ENCODE results near the gene FN1. TPM values are rescaled to one million over a fixed set of nuclear protein-coding genes. Genes with fewer than 3 reads are reported as not detected.
A peak's percentile ranks its signal among the peaks of the same experiment; 100 is the strongest.
"Not testable (repeated sequence)": the region's sequence is repeated elsewhere in the genome, so short reads cannot be mapped to it uniquely, and the experiment has no call there.

Gene FN1
- total RNA-seq, 1 experiment from 2014 or later, result 39.4 TPM

DNA sequence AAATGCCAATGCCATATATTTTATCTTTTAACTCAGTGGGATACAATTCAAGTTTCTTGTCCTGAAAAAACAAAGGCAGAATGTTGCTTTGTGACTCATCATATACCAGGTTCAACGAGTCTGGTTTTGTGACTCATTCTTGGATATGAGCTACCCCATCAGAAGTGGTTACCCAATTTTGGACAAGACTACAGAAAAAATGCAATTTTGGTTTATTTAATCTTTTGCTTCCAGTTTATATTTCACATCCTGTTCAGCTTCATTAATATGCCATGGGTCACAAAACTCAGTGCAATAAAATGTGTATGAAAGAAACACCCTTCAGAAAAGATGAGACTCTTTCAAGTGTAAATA lies 25.0 kb downstream of the FN1 start:
- no peaks in the 10 kb centered on the region for H3K27me3 ChIP-seq (ENCODE audit: insufficient read depth, low read depth)
- ChIA-PET POLR2A (ENCODE audit: unreplicated experiment) (interaction anchor here (0.6 to 0.8 kb wide), 3 partner anchors 20 to 292 kb away, joined by 3 to 19 read pairs (median 3); no protein-coding TSS in a partner anchor), CTCF (interaction anchor here (0.6 to 0.7 kb wide), 4 partner anchors 14 to 917 kb away, joined by 3 to 5 read pairs (median 4); no protein-coding TSS in a partner anchor)
- peaks cover 38% of the 10 kb centered on the region for H3K4me1 ChIP-seq (replicated peaks; ENCODE audit: insufficient read depth)
- TF ChIP-seq, protein P1, sequence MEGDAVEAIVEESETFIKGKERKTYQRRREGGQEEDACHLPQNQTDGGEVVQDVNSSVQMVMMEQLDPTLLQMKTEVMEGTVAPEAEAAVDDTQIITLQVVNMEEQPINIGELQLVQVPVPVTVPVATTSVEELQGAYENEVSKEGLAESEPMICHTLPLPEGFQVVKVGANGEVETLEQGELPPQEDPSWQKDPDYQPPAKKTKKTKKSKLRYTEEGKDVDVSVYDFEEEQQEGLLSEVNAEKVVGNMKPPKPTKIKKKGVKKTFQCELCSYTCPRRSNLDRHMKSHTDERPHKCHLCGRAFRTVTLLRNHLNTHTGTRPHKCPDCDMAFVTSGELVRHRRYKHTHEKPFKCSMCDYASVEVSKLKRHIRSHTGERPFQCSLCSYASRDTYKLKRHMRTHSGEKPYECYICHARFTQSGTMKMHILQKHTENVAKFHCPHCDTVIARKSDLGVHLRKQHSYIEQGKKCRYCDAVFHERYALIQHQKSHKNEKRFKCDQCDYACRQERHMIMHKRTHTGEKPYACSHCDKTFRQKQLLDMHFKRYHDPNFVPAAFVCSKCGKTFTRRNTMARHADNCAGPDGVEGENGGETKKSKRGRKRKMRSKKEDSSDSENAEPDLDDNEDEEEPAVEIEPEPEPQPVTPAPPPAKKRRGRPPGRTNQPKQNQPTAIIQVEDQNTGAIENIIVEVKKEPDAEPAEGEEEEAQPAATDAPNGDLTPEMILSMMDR (conservative IDR thresholded peaks at IDR 0.05), result no peak
- TF ChIP-seq EZH2 (IDR thresholded peaks at IDR 0.05; ENCODE audit: low read depth), result no peak
- intact Hi-C loops (cut with micrococcal nuclease; ENCODE audit: unreplicated experiment), result loop anchor here (2.0 to 5.0 kb wide), 2 partner anchors 24 to 99 kb away; partner anchors contain the start of gene ATIC
- DNase-seq, result peak; percentile 27 to 98
- no peaks in the 10 kb centered on the region for H4K20me1 ChIP-seq (ENCODE audit: insufficient read depth)
- no peaks in the 10 kb centered on the region for H3K36me3 ChIP-seq (ENCODE audit: low read depth)
- peak overlapping the region; percentile 36 for H3K4me2 ChIP-seq
- H2AFZ ChIP-seq, result no peak overlapping the region
- H3K9me3 ChIP-seq (ENCODE audit: insufficient read depth, low read depth), result no peaks in the 10 kb centered on the region; the same call in 1 of the 2 replicates
- peaks cover 24% of the 10 kb centered on the region for H3F3A ChIP-seq (ENCODE audit: insufficient read depth, low read depth)
- no peaks in the 10 kb centered on the region for H3K79me2 ChIP-seq (ENCODE audit: low read depth)
- H3K9me2 ChIP-seq (ENCODE audit: insufficient read depth), result no peaks in the 10 kb centered on the region
- BruUV-seq (replicated peaks), result no TSS peak
- peak overlapping the region; percentile 2; the same call in 1 of the 2 replicates for H3K4me3 ChIP-seq
- peak overlapping the region; percentile 82 for H3K27ac ChIP-seq

DNA sequence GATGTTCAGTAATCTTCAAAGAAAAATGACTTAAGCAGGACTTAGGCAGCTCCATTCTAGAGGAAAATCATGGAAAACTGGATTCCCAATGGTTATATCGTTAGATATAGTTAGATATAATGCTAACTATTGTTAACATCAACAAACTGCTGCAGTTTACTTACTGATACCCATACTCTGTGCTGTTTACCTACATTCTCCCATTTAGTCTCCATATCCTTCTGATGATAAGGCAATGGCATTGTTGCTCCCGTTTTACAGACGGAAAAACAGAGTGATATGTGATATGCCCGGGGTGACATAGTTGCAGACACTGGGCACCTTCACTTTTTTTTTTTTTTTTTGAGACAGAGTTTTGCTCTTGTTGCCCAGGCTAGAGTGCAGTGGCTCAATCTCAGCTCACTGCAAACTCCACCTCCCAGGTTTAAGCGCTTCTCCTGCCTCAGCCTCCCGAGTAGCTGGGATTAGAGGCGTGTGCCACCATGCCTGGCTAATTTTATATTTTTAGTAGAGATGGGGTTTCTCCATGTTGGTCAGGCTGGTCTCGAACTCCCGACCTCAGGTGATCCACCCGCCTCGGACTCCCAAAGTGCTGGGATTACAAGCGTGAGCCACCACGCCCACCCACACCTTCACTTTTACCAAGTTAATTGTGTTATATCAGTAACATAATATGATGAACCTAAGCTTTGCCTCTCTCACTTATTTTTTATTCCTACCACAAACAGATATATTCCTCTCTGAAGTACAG lies 25.5 kb downstream of the FN1 start:
- H3K79me2 ChIP-seq (ENCODE audit: low read depth); BruUV-seq (replicated peaks); H3K9me3 ChIP-seq (ENCODE audit: insufficient read depth, low read depth); H3K36me3 ChIP-seq (ENCODE audit: low read depth); H3K9me2 ChIP-seq (ENCODE audit: insufficient read depth); H3K27me3 ChIP-seq (ENCODE audit: insufficient read depth, low read depth); H3K4me3 ChIP-seq; H2AFZ ChIP-seq; H4K20me1 ChIP-seq (ENCODE audit: insufficient read depth): not testable (repeated sequence)
- Histone ChIP-seq H3K27ac (peak overlapping the region; percentile 82), H3F3A (ENCODE audit: insufficient read depth, low read depth) (peaks cover 24% of the 10 kb centered on the region), H3K4me2 (peak overlapping the region; percentile 36), H3K4me1 (replicated peaks; ENCODE audit: insufficient read depth) (peaks cover 36% of the 10 kb centered on the region)
- intact Hi-C loops (cut with micrococcal nuclease; ENCODE audit: unreplicated experiment), result loop anchor here (2.0 to 5.0 kb wide), 2 partner anchors 24 to 98 kb away; partner anchors contain the start of gene ATIC
- DNase-seq, result peak in 1 of 2 experiments; percentile 34
- ChIA-PET POLR2A (ENCODE audit: unreplicated experiment) (interaction anchor here (0.6 to 0.7 kb wide), 2 partner anchors 20 to 292 kb away, joined by 3 read pairs; no protein-coding TSS in a partner anchor), CTCF (interaction anchor here (0.6 kb wide), 1 partner anchor 140 kb away, joined by 4 read pairs; no protein-coding TSS in a partner anchor)

DNA sequence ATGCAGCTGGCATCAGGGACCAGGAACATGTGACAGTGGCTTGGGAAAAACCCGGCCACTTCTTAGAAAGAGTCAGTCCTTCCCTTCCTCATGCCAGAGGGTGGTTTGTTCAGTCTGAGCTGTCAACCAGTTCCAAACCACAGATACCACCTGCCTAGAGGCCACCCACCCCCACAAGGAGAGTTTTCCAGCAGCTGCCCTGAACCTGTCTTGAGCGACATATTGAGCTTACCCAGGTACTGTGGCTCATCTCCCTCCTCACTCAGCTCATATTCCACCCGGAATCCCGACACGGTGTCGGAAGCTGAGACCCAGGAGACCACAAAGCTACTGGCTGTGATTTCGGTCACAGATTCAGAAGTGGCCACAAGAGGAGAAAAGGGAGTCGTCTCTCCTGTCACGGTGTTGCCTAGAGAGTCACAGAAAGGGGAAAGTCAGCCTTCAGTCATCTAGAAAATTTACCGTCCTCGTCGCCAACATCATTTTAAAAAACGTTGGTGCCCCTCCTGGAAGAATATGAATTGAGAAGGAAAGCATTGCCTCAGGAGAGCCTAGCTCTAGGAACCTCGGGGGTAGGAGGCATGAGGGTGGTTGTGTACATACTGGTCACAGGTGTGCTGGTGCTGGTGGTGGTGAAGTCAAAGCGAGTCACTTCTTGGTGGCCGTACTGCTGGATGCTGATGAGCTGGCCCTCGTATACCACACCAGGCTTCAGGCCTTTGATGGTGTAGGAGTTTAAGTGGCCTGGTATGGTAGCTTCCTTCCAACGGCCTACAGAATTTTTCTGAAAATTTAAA lies 26.3 kb downstream of the FN1 start:
- H3K4me2 ChIP-seq, result no peak overlapping the region; the same call in 1 of the 2 replicates
- H3K4me1 ChIP-seq (replicated peaks; ENCODE audit: insufficient read depth), result peaks cover 34% of the 10 kb centered on the region
- no TSS peak for BruUV-seq (replicated peaks)
- H3K9me2 ChIP-seq (ENCODE audit: insufficient read depth), result no peaks in the 10 kb centered on the region
- intact Hi-C loops (cut with micrococcal nuclease; ENCODE audit: unreplicated experiment), result loop anchor here (2.0 to 5.0 kb wide), 2 partner anchors 25 to 97 kb away; partner anchors contain the start of gene ATIC
- no peaks in the 10 kb centered on the region for H3K79me2 ChIP-seq (ENCODE audit: low read depth)
- 0 out of 2 replicates have a peak overlapping the region, but pooled peaks have one; percentile 82 for H3K27ac ChIP-seq
- no peak overlapping the region for H3K4me3 ChIP-seq
- no peaks in the 10 kb centered on the region for H3K27me3 ChIP-seq (ENCODE audit: insufficient read depth, low read depth)
- DNase-seq, result peak; percentile 69 to 76
- ChIA-PET POLR2A (ENCODE audit: unreplicated experiment) (interaction anchor here (0.7 kb wide), 1 partner anchor 98 kb away, joined by 10 read pairs; the partner anchor contains the start of gene ATIC), CTCF (interaction anchor here (0.9 kb wide), 1 partner anchor 97 kb away, joined by 3 read pairs; the partner anchor contains the start of gene ATIC)
- no peak for TF ChIP-seq EZH2 (IDR thresholded peaks at IDR 0.05; ENCODE audit: low read depth)
- no peaks in the 10 kb centered on the region; the same call in 1 of the 2 replicates for H3K9me3 ChIP-seq (ENCODE audit: insufficient read depth, low read depth)
- peaks cover 24% of the 10 kb centered on the region for H3F3A ChIP-seq (ENCODE audit: insufficient read depth, low read depth)
- H3K36me3 ChIP-seq (ENCODE audit: low read depth), result no peaks in the 10 kb centered on the region
- H2AFZ ChIP-seq, result no peak overlapping the region
- H4K20me1 ChIP-seq (ENCODE audit: insufficient read depth), result no peaks in the 10 kb centered on the region

DNA sequence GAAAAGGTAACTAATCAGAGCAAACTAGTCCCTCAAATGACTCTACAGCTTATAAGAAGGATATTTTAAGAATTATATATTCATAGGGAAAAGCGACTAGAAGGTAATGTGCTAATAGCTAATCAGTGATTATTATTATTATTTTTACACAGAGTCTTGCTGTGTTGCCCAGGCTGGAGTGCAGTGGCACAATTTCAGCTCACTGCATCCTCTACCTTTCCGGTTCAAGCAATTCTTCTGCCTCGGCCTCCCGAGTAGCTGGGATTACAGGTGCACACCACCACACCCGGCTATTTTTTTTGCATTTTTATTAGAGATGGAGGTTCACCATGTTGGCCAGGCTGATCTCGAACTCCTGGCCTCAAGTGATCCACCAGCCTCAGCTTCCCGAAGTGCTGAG lies 27.4 kb downstream of the FN1 start:
- H3K36me3 ChIP-seq (ENCODE audit: low read depth); BruUV-seq (replicated peaks); H4K20me1 ChIP-seq (ENCODE audit: insufficient read depth); H3K27me3 ChIP-seq (ENCODE audit: insufficient read depth, low read depth); H3K27ac ChIP-seq; H3K79me2 ChIP-seq (ENCODE audit: low read depth); CTCF ChIA-PET; intact Hi-C loops (cut with micrococcal nuclease; ENCODE audit: unreplicated experiment); DNase-seq; H3K4me2 ChIP-seq; H3K4me3 ChIP-seq; H3K9me2 ChIP-seq (ENCODE audit: insufficient read depth); POLR2A ChIA-PET (ENCODE audit: unreplicated experiment); H2AFZ ChIP-seq; H3K9me3 ChIP-seq (ENCODE audit: insufficient read depth, low read depth): not testable (repeated sequence)
- Histone ChIP-seq H3F3A (ENCODE audit: insufficient read depth, low read depth) (peaks cover 24% of the 10 kb centered on the region), H3K4me1 (replicated peaks; ENCODE audit: insufficient read depth) (peaks cover 34% of the 10 kb centered on the region)

Measured in PC-9 (cell line).